Subcutaneous abdominal adipose tissue (tissue), 5 donors: ENCODE data around the gene CXCL6.
A peak's percentile ranks its signal among the peaks of the same experiment; 100 is the strongest.

Experiments used
- H3K27ac ChIP-seq: one replicate; pipeline ENCODE4 v1.7.0; 2013; ENCODE audit warnings: low read depth, mild to moderate bottlenecking, inconsistent platforms, low read length, moderate library complexity
- H3K27me3 ChIP-seq, 5 donors: one replicate each; pipeline ENCODE4 v1.7.0; 2013; ENCODE audit warnings: low read length in 5 of 5, inconsistent platforms in 1 of 5; ENCODE audit not compliant: control insufficient read depth in 5 of 5, insufficient read depth in 4 of 5
- H3K36me3 ChIP-seq, 5 donors: one replicate each; pipeline ENCODE4 v1.7.0; 2013; ENCODE audit warnings: low read length in 5 of 5; ENCODE audit not compliant: control insufficient read depth in 5 of 5, insufficient read depth in 5 of 5
- H3K4me1 ChIP-seq, 5 donors: one replicate each; pipeline ENCODE4 v1.7.0; 2013; ENCODE audit warnings: low read length in 5 of 5, mild to moderate bottlenecking in 3 of 5, moderate library complexity in 1 of 5; ENCODE audit not compliant: control insufficient read depth in 5 of 5, insufficient read depth in 5 of 5
- H3K4me3 ChIP-seq, 5 donors: one replicate each; pipeline ENCODE4 v1.7.0; 2013; ENCODE audit warnings: low read length in 5 of 5, low read depth in 1 of 5
- H3K9ac ChIP-seq, 5 donors: one replicate each; pipeline ENCODE4 v1.7.0; 2013; ENCODE audit warnings: low read length in 5 of 5, mild to moderate bottlenecking in 4 of 5, moderate library complexity in 3 of 5
- H3K9me3 ChIP-seq, 5 donors: one replicate each; pipeline ENCODE4 v1.7.0; 2013; ENCODE audit warnings: low read length in 5 of 5; ENCODE audit not compliant: control insufficient read depth in 5 of 5
- donor health status: healthy.
- donor health status: healthy.
- donor health status: healthy.
- donor health status: healthy.
- donor health status: healthy.

Gene CXCL6

DNA sequence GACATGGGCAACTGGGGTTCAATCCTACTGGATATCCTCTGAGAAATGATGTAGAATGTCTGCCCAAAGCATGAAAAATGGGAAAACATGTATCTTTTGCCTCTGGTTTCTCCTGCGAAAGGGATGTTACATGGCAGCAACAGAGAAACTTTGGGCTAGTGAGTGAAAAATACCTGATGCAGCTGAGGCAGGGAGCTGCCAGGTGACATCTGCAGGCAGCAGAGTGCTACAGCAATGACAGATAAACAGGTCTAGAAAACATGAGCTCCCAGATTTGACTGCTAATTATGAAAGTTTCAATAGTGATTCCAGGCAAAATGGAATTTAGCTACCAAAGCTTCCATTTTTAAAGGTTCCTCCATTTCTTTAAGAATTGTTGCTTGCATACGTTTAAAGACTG lies 27.9 kb downstream of the CXCL6 start:
- Histone ChIP-seq H3K4me3 (no peak overlapping the region), H3K27me3 (no peaks in the 10 kb centered on the region), H3K27ac (no peak overlapping the region), H3K9ac (no peak overlapping the region), H3K4me1 (peaks cover 0 to 24% (median 15%) of the 10 kb centered on the region in 5 donors), H3K9me3 (no peaks in the 10 kb centered on the region), H3K36me3 (no peaks in the 10 kb centered on the region)

GRCh38 chr4:73864961-73865360 lies 28.5 kb downstream of the CXCL6 start:
- Histone ChIP-seq H3K9me3 (no peaks in the 10 kb centered on the region), H3K27ac (no peak overlapping the region), H3K4me3 (no peak overlapping the region), H3K36me3 (no peaks in the 10 kb centered on the region), H3K4me1 (peaks cover 0 to 30% (median 19%) of the 10 kb centered on the region in 5 donors), H3K9ac (no peak overlapping the region), H3K27me3 (peaks cover 0 to 3% (median 0%) of the 10 kb centered on the region in 5 donors)

DNA sequence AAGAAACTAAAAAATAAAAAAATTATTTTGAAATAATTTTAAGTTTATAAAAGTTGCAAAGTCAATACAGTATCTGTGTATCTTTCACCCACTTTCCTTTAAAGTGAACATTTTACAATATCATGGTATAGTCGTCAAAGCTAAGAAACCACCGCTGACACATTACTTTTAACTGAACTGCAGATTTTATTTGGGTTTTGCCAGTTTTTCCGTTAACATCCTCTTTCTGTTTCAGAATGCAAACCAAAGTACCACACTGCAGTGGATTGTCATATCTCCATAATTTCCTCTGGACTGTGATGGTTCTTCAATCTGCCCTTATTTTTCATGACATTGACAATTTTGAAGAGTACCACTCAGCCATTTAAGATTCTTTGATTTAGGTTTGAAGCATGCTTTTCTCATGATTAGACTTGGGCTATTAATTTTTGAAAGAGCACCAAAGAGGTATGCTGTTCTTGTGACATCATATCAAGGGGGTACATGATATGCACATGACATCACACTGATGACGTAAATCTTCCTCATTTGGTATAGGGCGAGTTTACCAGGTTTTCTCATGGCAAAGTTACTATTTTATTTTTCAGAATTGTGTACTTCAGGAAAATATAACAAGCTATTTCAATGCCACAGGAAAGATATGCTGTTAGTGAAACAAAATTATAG lies 29.1 kb downstream of the CXCL6 start:
- Histone ChIP-seq H3K27me3 (peaks cover 0 to 3% (median 0%) of the 10 kb centered on the region in 5 donors), H3K36me3 (no peaks in the 10 kb centered on the region), H3K4me1 (peaks cover 0 to 30% (median 19%) of the 10 kb centered on the region in 5 donors), H3K9me3 (no peaks in the 10 kb centered on the region), H3K4me3 (no peak overlapping the region), H3K27ac (no peak overlapping the region), H3K9ac (no peak overlapping the region)

- no peaks in the 10 kb centered on the region for H3K36me3 ChIP-seq
- H3K27me3 ChIP-seq: peaks cover 0 to 3% (median 0%) of the 10 kb centered on the region in 5 donors
- no peak overlapping the region for H3K27ac ChIP-seq
- H3K4me3 ChIP-seq: no peak overlapping the region
- no peak overlapping the region for H3K9ac ChIP-seq
- H3K9me3 ChIP-seq: no peaks in the 10 kb centered on the region
- peaks cover 0 to 30% (median 19%) of the 10 kb centered on the region in 5 donors for H3K4me1 ChIP-seq
Measured at GRCh38 chr4:73866246-73866645, 29.8 kb downstream of the CXCL6 start.

DNA sequence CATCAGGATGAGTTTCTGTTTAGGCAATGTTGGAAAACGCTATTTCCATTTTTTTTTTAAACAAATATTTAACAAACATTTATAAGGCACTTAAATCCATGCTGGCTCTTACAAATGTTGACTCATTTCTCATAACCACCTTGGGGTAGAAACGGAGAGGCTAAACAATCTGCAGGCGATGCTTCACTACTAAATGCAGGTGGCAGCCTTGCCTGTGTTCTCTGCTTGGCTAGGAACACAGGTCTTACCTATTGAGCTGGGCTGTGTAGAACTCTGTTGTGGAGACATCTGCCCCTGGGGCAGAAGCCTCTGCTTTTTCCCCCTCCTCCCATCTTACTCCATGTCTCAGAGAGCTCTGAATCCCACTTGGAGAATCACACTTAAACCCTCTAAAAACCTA lies 31.3 kb downstream of the CXCL6 start:
- Histone ChIP-seq H3K27ac (no peak overlapping the region), H3K27me3 (peaks cover 0 to 3% (median 0%) of the 10 kb centered on the region in 5 donors), H3K36me3 (no peaks in the 10 kb centered on the region), H3K4me3 (no peak overlapping the region), H3K9me3 (no peaks in the 10 kb centered on the region), H3K4me1 (peaks cover 0 to 30% (median 21%) of the 10 kb centered on the region in 5 donors), H3K9ac (no peak overlapping the region)

GRCh38 chr4:73868206-73869129 lies 32.0 kb downstream of the CXCL6 start:
- peaks cover 0 to 3% (median 0%) of the 10 kb centered on the region in 5 donors for H3K27me3 ChIP-seq
- peak overlapping the region; percentile 8 to 72 (median 9) for H3K9ac ChIP-seq
- H3K4me1 ChIP-seq: peaks cover 0 to 27% (median 24%) of the 10 kb centered on the region in 5 donors
- H3K27ac ChIP-seq: no peak overlapping the region
- H3K36me3 ChIP-seq: no peaks in the 10 kb centered on the region
- H3K4me3 ChIP-seq: peak overlapping the region; percentile 62 to 75 (median 71)
- H3K9me3 ChIP-seq: no peaks in the 10 kb centered on the region

DNA sequence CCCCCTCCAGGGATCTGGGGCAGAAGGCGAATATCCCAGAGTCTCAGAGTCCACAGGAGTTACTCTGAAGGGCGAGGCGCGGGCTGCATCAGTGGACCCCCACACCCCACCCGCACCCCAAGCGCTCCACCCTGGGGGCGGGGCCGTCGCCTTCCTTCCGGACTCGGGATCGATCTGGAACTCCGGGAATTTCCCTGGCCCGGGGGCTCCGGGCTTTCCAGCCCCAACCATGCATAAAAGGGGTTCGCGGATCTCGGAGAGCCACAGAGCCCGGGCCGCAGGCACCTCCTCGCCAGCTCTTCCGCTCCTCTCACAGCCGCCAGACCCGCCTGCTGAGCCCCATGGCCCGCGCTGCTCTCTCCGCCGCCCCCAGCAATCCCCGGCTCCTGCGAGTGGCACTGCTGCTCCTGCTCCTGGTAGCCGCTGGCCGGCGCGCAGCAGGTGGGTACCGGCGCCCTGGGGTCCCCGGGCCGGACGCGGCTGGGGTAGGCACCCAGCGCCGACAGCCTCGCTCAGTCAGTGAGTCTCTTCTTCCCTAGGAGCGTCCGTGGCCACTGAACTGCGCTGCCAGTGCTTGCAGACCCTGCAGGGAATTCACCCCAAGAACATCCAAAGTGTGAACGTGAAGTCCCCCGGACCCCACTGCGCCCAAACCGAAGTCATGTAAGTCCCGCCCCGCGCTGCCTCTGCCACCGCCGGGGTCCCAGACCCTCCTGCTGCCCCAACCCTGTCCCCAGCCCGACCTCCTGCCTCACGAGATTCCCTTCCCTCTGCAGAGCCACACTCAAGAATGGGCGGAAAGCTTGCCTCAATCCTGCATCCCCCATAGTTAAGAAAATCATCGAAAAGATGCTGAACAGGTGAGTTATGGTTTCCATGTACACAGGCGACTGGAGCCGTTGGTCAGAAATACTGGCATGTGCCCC lies 32.9 kb downstream of the CXCL6 start, which contains the start of gene CXCL1:
Gene CXCL1, plus strand, starts transcription at position 264 of the 926 bp plus-strand sequence. Its CDS starts 78 bp downstream, at position 342.
- H3K27me3 ChIP-seq: peaks cover 0 to 3% (median 0%) of the 10 kb centered on the region in 5 donors
- no peaks in the 10 kb centered on the region for H3K9me3 ChIP-seq
- H3K36me3 ChIP-seq: no peaks in the 10 kb centered on the region
- H3K4me1 ChIP-seq: peaks cover 0 to 24% (median 20%) of the 10 kb centered on the region in 5 donors
- no peak within 1 kb of the TSS for H3K27ac ChIP-seq
- peak within 1 kb of the TSS; percentile 62 to 75 (median 71) for H3K4me3 ChIP-seq
- H3K9ac ChIP-seq: peak within 1 kb of the TSS; percentile 8 to 72 (median 24)

GRCh38 chr4:73870260-73870659 lies 33.8 kb downstream of the CXCL6 start:
- Histone ChIP-seq H3K9ac (no peak overlapping the region), H3K4me3 (peak overlapping the region in 1 of 5 donors; percentile 71), H3K9me3 (no peaks in the 10 kb centered on the region), H3K27ac (no peak overlapping the region), H3K36me3 (no peaks in the 10 kb centered on the region), H3K27me3 (peaks cover 0 to 3% (median 0%) of the 10 kb centered on the region in 5 donors), H3K4me1 (peaks cover 0 to 27% (median 24%) of the 10 kb centered on the region in 5 donors)

- Histone ChIP-seq H3K9me3 (no peaks in the 10 kb centered on the region), H3K4me1 (peaks cover 0 to 32% (median 24%) of the 10 kb centered on the region in 5 donors), H3K36me3 (no peaks in the 10 kb centered on the region), H3K4me3 (no peak overlapping the region), H3K9ac (no peak overlapping the region), H3K27me3 (peaks cover 0 to 3% (median 0%) of the 10 kb centered on the region in 5 donors), H3K27ac (no peak overlapping the region)
Measured at GRCh38 chr4:73870768-73871167, 34.3 kb downstream of the CXCL6 start.
